ENCODE results near the gene LMF2.
A peak's percentile ranks its signal among the peaks of the same experiment; 100 is the strongest.
"Not testable (repeated sequence)": the region's sequence is repeated elsewhere in the genome, so short reads cannot be mapped to it uniquely, and the experiment has no call there.

The LMF2 gene

GRCh38 chr22:50523806-50524675 lies 16.5 kb upstream of the LMF2 start:
- no peak for DNase-seq (ENCODE audit: low spot score)

DNA sequence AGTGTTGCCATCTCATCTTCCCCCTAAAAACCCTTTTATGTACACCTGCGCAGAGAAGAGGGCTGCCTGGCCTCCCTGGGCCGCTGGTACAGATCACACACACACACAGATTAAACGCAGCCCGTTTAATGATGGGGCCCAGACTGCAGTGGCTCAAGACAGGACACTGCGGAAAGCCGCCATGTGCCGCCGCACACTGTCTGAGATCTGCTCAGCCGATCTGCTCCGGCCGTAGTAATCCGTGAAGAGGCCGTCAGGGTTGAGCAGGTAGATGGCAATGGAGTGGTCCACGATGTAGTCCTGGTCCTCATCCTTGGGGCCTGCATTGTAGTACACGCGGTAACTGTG lies 15.9 kb upstream of the LMF2 start:
- no peak for DNase-seq (ENCODE audit: low spot score)

DNA sequence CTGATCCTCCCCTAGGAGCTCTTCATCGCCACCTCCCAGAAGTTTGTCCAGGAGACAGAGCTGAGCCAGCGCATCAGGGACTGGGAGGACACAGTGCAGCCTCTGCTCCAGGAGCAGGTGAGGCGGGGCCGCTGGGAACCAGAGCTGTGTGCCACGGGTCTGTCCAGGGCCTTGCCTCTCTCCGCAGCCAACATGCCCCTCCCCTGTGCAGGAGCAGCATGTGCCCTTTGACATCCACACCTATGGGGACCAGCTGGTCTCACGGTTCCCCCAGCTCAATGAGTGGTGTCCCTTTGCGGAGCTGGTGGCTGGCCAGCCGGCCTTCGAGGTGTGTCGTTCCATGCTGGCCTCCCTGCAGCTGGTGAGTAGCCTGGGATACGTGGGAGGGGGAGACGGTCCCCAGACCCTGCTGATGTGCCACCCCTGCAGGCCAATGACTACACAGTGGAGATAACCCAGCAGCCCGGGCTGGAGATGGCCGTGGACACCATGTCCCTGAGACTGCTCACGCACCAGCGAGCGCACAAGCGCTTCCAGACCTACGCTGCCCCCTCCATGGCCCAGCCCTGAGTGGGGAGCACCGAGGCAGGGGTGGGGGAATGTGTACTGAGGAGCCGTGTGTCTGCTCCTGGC lies 15.4 kb upstream of the LMF2 start:
- no peak for DNase-seq (ENCODE audit: low spot score)

GRCh38 chr22:50522208-50522805 lies 14.8 kb upstream of the LMF2 start:
- no peak for DNase-seq (ENCODE audit: low spot score)

DNA sequence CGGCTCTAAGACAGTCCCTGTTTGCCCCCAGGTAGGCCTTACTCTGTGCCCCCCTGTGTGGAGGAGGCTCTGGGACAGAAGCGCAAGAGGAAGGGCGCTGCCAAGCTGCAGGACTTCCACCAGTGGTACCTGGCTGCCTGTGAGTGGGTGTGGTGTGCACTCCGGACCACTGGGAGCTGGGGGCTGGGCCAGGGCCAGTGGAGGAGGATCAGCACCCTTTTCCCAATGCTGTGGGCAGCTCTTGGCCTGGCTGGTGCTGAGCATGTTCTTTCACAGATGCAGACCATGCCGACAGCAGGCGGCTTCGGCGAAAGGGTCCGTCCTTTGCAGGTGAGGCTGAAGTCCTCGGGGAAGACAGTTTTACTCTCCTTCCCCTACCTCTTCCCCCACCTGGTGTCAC lies 14.2 kb upstream of the LMF2 start:
- DNase-seq (ENCODE audit: low spot score): no peak

DNA sequence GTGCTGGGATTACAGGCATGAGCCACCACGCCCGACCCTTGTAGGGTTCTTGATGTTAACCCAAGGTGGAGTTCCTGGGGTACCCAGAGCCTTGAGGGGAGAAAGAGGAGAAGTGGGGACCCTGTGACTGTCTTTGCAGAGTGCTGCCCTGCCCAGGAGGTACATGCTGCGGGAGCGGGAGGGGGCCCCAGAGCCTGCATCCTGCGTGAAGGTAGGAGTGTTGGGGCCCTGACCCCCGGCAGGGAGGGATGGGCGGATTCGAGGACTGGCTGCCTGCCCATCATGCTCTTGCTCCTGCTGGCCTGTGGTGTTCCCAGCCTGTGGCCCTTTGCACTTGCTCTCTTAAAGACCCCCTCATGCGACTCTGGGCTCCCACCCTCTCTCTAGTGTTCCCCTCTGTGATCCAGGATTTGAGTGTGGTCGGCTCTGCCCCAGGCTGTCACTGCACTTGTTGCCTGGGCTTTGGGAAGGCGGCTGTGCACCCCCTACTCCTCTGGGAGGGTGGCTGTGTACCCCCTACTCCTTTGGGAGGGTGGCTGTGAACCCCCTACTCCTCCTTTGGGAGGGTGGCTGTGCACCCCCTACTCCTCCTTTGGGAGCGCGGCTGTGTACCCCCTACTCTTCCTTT lies 13.4 kb upstream of the LMF2 start:
- DNase-seq (ENCODE audit: low spot score): no peak

DNA sequence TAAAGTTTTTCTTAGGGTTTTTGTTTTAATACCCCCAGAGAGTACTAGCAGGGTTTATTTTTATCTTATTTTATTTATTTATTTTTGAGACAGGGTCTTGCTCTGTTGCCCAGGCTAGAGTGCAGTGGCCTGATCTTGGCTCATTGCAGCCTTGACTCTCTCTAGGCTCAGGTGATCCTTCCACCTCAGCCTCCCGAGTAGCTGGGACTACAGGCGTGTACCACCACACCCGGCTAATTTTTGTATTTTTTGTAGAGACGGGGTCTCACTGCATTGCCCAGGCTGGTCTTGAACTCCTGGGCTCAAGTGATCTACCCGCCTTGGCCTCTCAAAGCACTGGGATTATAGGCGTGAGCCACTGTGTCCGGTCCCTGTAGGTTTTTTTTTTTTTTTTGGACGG lies 12.7 kb upstream of the LMF2 start:
- not testable (repeated sequence) for DNase-seq (ENCODE audit: low spot score)

GRCh38 chr22:50519151-50519550 lies 11.6 kb upstream of the LMF2 start:
- DNase-seq (ENCODE audit: low spot score): no peak

DNA sequence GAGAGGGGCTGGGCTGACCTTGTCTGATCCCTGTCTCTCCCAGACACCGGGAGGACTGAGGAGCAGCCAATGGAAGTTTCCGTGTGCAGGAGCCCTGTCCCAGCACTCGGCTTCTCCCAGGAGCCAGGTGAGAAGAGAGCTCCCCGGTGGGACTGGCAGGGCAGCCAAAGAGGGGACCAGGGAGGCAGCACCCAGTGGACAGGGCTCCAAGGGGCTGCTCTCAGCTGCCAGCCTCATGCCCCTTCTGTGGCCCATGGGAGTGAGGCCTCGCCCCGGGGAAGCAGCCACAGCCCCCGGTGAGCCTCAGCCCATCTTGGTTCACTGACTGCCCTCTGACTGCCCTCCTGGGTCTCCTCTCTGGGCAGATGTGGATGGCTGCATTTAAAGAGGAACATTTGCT lies 11.1 kb upstream of the LMF2 start:
- no peak for DNase-seq (ENCODE audit: low spot score)

GRCh38 chr22:50517495-50518260 lies 10.2 kb upstream of the LMF2 start:
- no peak for DNase-seq (ENCODE audit: low spot score)

DNA sequence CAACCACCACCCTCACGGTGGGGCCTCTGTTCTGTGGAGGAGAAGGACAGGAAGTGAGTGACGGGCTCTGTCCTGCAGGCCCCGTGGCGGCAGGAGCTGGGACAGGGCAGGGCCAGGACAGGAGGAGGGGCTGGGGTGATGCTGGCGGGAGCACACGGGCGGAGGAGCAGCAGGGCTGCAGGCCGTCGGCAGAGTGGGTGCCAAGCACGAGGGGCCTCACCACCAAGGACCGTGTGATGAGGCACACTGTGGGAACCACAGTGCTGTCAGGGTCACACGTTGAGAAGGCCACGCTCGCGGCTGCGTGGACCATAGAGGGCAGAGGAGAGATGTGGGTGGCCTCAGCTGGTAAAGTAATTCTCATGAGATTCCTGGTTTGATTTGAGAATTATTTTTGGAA lies 9.4 kb upstream of the LMF2 start:
- DNase-seq (ENCODE audit: low spot score): no peak

GRCh38 chr22:50516068-50516467 lies 8.6 kb upstream of the LMF2 start:
- DNase-seq (ENCODE audit: low spot score): no peak

DNA sequence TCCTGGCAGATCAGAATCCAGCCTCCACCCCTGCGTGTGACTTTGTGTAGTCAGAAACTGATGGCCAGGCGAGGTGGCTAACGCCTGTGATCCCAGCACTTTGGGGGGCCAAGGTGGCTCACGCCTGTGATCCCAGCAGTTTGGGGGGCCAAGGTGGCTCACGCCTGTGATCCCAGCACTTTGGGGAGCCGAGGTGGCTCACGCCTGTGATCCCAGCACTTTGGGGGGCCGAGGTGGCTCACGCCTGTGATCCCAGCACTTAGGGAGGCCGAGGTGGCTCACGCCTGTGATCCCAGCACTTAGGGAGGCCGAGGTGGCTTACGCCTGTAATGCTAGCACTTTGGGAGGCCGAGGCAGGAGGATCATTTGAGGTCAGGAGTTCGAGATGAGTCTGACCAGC lies 5.7 kb upstream of the LMF2 start:
- no peak for DNase-seq (ENCODE audit: low spot score)

GRCh38 chr22:50508897-50509296 lies 1.4 kb upstream of the LMF2 start:
- no peak for DNase-seq (ENCODE audit: low spot score)

GRCh38 chr22:50507991-50508884 lies 736 bp upstream of the LMF2 start, which contains the start of gene NCAPH2:
NCAPH2 (plus strand) TSS chr22:50508224; CDS start chr22:50508338, 114 bp downstream.
- DNase-seq (ENCODE audit: low spot score): peak; percentile 97

GRCh38 chr22:50506611-50507420 lies 686 bp downstream of the LMF2 start:
- peak; percentile 36 for DNase-seq (ENCODE audit: low spot score)

DNA sequence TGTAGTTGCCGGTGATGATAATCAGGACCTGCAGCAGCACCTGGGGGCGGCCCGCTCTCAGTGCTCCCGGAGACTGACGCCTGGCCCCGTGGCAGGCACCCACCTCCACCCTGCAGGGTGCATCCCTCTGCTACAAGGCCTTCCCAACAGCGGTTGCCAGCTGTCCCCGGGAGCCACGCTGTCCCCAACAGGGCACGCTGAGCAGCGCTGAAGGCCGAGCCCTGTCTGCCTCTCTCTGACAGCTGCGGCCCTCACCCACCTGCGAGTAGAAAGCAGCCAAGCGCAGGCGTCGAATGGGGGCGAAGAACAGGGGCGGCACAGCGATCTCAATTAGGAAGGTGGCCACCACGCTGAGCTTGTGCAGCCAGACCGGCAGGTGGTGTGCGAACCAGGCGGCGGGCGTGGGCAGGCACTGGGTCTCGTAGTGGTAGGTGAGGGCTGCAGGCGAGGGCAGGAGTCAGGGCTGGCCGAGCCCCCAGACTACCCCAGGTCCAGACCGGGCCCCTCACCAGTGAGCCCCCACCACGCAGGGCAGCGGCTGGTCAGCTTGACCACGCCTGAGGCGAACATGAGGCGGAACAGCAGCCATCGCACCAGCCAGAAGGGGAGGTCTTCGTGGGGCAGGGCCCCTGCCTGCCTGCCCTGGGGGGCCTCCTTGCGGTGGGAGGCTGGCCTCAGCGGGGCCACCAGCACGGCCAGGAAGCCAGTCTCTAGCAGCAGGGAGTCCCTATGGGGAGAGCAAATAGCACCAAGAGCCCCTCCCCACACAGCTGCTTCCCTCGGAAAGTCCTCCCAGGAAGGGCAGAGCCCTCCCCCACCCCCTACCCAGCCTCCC lies 1.5 kb downstream of the LMF2 start:
- DNase-seq (ENCODE audit: low spot score): no peak

DNA sequence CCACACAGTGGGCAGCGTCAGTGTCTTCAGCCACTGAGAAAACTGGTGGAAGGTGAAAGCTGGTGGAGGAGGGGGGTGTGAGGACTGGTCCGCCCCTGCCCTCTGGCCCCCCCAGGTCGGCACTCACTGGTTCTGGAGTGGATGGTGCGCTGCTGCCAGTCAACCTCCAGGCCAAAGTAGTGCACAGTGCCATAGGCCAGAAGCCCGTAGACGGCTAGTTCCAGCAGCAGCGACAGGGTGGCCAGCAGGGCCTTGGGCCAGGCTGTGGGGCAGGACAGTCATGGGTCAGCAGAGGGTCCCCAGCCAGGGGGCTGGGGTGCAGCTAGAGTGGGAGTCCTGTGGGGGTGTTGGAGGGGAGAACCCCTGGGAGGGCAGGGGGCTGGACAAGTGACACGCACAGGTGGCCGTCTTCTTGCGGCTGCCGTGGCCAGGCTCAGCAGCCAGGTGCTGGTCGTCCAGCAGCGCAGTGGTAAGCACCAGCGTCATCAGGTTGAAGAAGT lies 2.2 kb downstream of the LMF2 start:
- no peak for DNase-seq (ENCODE audit: low spot score)

Data from kidney tubule cell (primary cell).